Esophagus squamous epithelium (tissue), 5 donors: ENCODE results near the gene RPLP1. TPM values are rescaled to one million over a fixed set of nuclear protein-coding genes. Genes with fewer than 3 reads are reported as not detected.

ENCODE experiments used
- DNase-seq: peaks from one replicate; lab custom pipeline; 2025; lab: John Stamatoyannopoulos, UW
- H3K27ac ChIP-seq, 4 donors: fragments of 200-600 bp; sonication (generic); one replicate each; pipeline ENCODE4 v1.5.1; 2016 to 2019; ENCODE audit warnings: mild to moderate bottlenecking in 1 of 4
- H3K27me3 ChIP-seq, 4 donors: fragments of 200-600 bp; sonication (generic); 1 replicate in 3 of 4; 2 replicates in 1 of 4; pipeline versions ENCODE4 v1.5.1 to v1.6.0; 2017 to 2021; ENCODE audit warnings: antibody characterized with exemption in 1 of 4
- H3K36me3 ChIP-seq, 3 donors: fragments of 200-600 bp; sonication (generic); one replicate each; pipeline ENCODE4 v1.5.1; 2016 to 2019
- H3K4me1 ChIP-seq, 3 donors: fragments of 200-600 bp; sonication (generic); one replicate each; pipeline ENCODE4 v1.5.1; 2017 to 2019
- H3K4me3 ChIP-seq, 4 donors: fragments of 200-600 bp; sonication (generic); 1 replicate in 3 of 4; 2 replicates in 1 of 4; pipeline ENCODE4 v1.5.1; 2016 to 2019; ENCODE audit warnings: mild to moderate bottlenecking in 2 of 4, moderate library complexity in 1 of 4
- H3K9me3 ChIP-seq, 3 donors: fragments of 200-600 bp; sonication (generic); one replicate each; pipeline ENCODE4 v1.5.1; 2016 to 2019
- CTCF ChIP-seq, 6 experiments: fragments of 450-650 bp in 4 of 6; fragments of 200-600 bp in 2 of 6; sonication (generic) in 2 of 6; IDR thresholded peaks; one replicate each; pipeline ENCODE4 v1.5.1; 2016 to 2019; ENCODE audit warnings: antibody characterized with exemption in 6 of 6, mild to moderate bottlenecking in 4 of 6, moderate library complexity in 4 of 6
- POLR2A ChIP-seq, 4 donors: fragments of 450-650 bp; IDR thresholded peaks; one replicate each; pipeline ENCODE4 v1.6.1; 2017; ENCODE audit warnings: antibody characterized with exemption in 4 of 4, mild to moderate bottlenecking in 4 of 4, moderate library complexity in 3 of 4
- whole genome bisulfite sequencing, 2 donors: methylation state at CpG; one replicate each; pipeline ENCODE4 v1.1.5; 2018; 5-methylcytosine and 5-hydroxymethylcytosine counted together
- intact Hi-C: fragments of 100-400 bp; cut with DNase I; formaldehyde crosslinking; loops from one replicate; pipeline ENCODE4 v1.15.0; 2022
- total RNA-seq, 4 donors: library from RNA; depleted of rRNA; stranded (reverse); fragments of >200 nt; gene quantifications; one replicate each; pipeline ENCODE4 v1.1.0, GENCODE V29; 2016
- donor health status: DM: yes; HTN: yes; CAD: no.

The RPLP1 gene
- total RNA-seq, 4 donors from 2014 or later, result 358 to 1,172 (median 586) TPM

DNA sequence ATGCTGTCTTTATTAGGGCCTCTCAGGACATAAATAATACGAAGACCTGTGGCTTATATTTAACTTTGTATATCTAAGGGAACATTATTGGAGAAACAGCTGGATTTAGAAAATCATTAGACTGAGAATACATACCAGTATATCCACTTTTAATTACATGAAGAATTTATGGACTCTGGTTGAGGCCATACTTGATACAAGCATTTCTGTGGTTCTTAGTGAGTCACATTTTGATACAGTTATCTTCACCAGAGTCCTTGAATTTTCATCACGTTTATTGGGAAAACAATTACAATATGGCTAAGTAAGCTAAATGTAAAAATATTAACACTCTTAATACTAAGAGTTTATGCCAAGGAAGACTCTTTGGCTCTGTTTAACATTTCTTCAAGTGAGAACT is 28.6 kb upstream of the RPLP1 start:
- no peak for TF ChIP-seq CTCF (IDR thresholded peaks at IDR 0.05)
- TF ChIP-seq POLR2A (IDR thresholded peaks at IDR 0.05), result no peak
- intact Hi-C loops, result no loop called here
- no peak for DNase-seq
- WGBS, 2 donors, result 94 to 95% methylated on average over 2 of the region's 2 CpGs
- Histone ChIP-seq H3K36me3 (peaks cover 0 to 14% (median 0%) of the 10 kb centered on the region in 3 donors), H3K4me3 (no peak overlapping the region), H3K9me3 (no peaks in the 10 kb centered on the region), H3K4me1 (no peaks in the 10 kb centered on the region), H3K27me3 (no peaks in the 10 kb centered on the region), H3K27ac (no peak overlapping the region)

DNA sequence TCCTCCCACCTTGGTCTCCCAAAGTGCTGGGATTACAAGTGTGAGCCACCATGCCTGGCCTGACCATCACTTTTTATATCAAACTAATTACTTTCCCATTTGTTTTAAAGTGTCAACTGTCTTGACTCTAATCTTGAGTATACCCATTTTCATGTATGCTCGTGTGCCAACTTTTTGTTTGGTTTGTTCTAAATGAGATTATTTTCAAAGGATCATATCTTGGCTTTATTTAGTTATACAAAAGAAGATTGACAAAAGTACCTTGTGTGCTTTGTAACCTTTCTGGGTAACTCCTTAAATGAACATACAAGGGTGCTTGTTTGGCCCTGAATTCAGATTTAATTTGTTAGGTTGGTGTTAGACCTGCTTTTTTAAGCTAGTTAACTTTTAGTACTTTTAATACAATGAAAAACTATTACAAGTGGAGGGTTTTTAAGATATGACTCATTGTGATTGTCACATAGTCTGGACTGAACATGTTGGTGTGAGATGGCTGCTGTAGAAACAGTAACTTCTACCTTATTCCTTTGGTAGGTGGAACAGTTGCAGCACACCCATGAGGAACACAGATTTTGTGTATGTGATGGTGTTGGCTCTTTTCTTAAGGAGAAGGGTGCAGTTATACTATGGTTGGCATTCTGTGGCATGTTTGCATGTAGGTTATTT is 27.7 kb upstream of the RPLP1 start:
- WGBS, 2 donors, result 89 to 92% methylated on average over 1 of the region's 1 CpG
- H3K9me3 ChIP-seq, result no peaks in the 10 kb centered on the region
- intact Hi-C loops, result no loop called here
- no peak overlapping the region for H3K4me3 ChIP-seq
- no peak overlapping the region for H3K27ac ChIP-seq
- no peaks in the 10 kb centered on the region for H3K27me3 ChIP-seq
- no peak for DNase-seq
- H3K4me1 ChIP-seq, result no peaks in the 10 kb centered on the region
- TF ChIP-seq POLR2A (IDR thresholded peaks at IDR 0.05) (no peak), CTCF (IDR thresholded peaks at IDR 0.05) (no peak)
- H3K36me3 ChIP-seq, result peaks cover 0 to 14% (median 0%) of the 10 kb centered on the region in 3 donors

GRCh38 chr15:69433831-69434230 is 18.8 kb upstream of the RPLP1 start:
- H3K27ac ChIP-seq, result no peak overlapping the region
- peaks cover 0 to 28% (median 0%) of the 10 kb centered on the region in 3 donors for H3K36me3 ChIP-seq
- intact Hi-C loops, result no loop called here
- no peak for TF ChIP-seq POLR2A (IDR thresholded peaks at IDR 0.05)
- TF ChIP-seq CTCF (IDR thresholded peaks at IDR 0.05), result no peak
- H3K9me3 ChIP-seq, result no peaks in the 10 kb centered on the region
- no peaks in the 10 kb centered on the region for H3K27me3 ChIP-seq
- WGBS, 2 donors, result 92 to 100% methylated on average over 1 of the region's 1 CpG
- no peak overlapping the region for H3K4me3 ChIP-seq
- DNase-seq, result no peak
- no peaks in the 10 kb centered on the region for H3K4me1 ChIP-seq

DNA sequence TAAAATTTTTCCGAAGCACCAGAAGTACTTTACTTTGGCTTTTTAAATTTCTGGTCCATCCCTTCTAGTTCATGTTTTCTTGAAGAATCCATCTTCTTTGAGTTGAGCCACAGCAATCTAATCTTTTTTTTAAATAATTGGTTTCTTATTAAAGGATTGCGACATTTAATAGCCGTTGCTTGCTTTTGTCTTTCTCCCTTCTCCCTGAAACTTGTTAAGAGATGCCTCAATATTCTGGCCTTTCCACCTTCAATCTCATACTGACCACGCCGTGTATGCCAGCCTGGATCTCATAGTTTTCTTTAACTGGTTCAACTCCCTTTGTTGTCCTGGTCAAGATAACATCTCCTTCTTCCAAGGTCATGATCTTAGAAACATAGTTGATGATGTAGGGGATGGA is 18.4 kb upstream of the RPLP1 start:
- Histone ChIP-seq H3K4me3 (no peak overlapping the region), H3K9me3 (no peaks in the 10 kb centered on the region), H3K27me3 (no peaks in the 10 kb centered on the region), H3K36me3 (peaks cover 0 to 32% (median 0%) of the 10 kb centered on the region in 3 donors), H3K4me1 (no peaks in the 10 kb centered on the region), H3K27ac (no peak overlapping the region)
- WGBS, 2 donors, result 91 to 95% methylated on average over 5 of the region's 5 CpGs
- intact Hi-C loops, result no loop called here
- no peak for DNase-seq
- TF ChIP-seq POLR2A (IDR thresholded peaks at IDR 0.05) (no peak), CTCF (IDR thresholded peaks at IDR 0.05) (no peak)

DNA sequence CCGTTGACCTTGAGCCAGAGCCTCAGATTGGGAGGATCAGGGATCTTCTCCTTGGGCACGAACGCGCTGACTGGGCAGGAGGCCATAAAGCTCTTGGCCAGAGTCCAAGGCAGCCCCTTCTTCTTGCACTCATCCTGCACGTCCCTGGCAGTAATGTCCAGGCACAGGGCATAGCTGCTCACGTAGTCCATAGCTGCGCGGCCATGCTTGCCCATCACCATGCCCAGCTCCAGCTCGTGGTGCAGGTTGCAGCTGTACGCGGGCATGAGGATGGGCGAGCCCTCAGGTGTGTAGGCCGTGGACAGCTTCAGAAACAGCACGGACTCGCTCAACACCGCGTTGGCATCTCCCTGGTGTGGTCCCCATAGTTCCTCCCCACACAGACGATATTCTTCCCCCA is 17.9 kb upstream of the RPLP1 start:
- H3K27me3 ChIP-seq, result no peaks in the 10 kb centered on the region
- H3K4me3 ChIP-seq, result no peak overlapping the region
- no peaks in the 10 kb centered on the region for H3K9me3 ChIP-seq
- no peak overlapping the region for H3K27ac ChIP-seq
- H3K4me1 ChIP-seq, result no peaks in the 10 kb centered on the region
- no peak for TF ChIP-seq CTCF (IDR thresholded peaks at IDR 0.05)
- TF ChIP-seq POLR2A (IDR thresholded peaks at IDR 0.05), result no peak
- no peak for DNase-seq
- peaks cover 0 to 32% (median 0%) of the 10 kb centered on the region in 3 donors for H3K36me3 ChIP-seq
- WGBS, 2 donors, result 86 to 95% methylated on average over 13 to 18 of the region's 18 CpGs
- intact Hi-C loops, result no loop called here
